GM18502 (cell line): ENCODE measurements around the gene CT45A10.
"Not testable (repeated sequence)": the region's sequence is repeated elsewhere in the genome, so short reads cannot be mapped to it uniquely, and the experiment has no call there.

Source experiments
- ATAC-seq: cut with Tn5 transposase; IDR thresholded peaks from one replicate; pipeline ENCODE4 v1.9.1; 2021; ENCODE audit warnings: mild to moderate bottlenecking; ENCODE audit not compliant: unreplicated experiment, poor library complexity

CT45A10 gene, protein sequence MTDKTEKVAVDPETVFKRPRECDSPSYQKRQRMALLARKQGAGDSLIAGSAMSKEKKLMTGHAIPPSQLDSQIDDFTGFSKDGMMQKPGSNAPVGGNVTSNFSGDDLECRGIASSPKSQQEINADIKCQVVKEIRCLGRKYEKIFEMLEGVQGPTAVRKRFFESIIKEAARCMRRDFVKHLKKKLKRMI

DNA sequence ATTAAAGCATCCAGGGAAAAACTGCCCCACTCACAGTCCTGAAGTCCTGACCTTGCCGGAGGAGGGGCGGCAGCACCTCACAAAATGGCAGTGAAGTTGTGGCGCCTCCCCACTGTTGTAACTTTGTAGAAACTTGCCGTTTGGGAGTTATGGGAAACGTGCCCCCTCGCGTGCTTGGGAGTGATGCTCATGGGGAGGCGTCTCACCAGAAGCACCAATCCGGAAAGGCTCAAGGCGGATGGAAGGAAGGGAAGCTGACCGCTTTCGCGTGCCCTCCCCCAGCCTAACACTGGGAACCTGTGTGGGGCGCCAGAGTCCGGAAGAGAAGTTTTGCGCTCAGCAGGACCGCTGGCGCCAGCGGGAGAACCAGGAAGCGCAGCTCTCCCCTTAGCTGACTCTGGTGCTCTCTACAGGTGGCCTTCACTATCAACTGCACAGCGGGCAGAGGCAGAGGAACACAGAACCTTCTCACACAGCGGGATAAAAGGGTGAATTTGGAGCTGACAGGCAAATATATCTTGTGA lies at the start of gene CT45A10, which contains the start of gene SAGE1:
CT45A10 (minus strand) TSS at position 151 of the 524 bp plus-strand sequence. CDS start 8,100 bp downstream, outside the sequence.
SAGE1 (plus strand) TSS at position 423 of the 524 bp plus-strand sequence. CDS start 2,527 bp downstream, outside the sequence.
- ATAC-seq, result no peak

DNA sequence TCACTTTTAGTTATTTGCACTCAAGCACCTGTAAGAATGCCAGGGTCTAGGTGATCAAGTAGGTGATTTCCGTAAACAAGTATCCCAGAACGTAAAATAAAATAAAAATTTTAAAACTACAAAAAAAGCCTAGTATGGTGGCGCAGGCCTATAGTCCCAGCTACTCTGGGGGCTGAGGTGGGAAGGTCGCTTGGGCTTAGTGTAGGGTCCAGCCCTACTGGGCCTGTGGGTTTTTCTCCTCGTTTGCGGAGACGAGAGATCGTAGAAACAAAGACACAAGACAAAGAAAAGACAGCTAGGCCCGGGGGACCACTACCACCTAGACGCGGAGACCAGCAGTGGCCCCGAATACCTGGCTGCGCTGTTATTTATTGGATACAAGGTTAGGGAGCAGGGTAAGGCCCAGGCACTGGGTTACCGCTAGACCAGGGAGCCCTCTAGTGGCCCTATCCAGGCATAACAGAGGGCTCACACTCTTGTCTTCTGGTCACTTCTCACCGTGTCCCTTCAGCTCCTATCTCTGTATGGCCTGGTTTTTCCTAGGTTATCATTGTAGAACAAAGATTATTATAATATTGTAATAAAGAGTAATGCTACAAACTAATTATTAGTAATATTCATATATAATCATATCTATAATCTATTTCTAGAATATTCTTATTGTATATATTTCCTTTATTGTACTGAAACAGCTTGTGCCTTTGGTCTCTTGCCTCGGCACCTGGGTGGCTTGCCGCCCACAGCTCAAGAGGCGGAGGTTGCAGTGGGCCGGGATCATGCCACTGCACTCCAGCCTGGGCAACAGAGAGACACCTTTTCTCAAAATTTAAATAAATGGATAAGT lies 38.6 kb upstream of the CT45A10 start:
- ATAC-seq, result no peak

DNA sequence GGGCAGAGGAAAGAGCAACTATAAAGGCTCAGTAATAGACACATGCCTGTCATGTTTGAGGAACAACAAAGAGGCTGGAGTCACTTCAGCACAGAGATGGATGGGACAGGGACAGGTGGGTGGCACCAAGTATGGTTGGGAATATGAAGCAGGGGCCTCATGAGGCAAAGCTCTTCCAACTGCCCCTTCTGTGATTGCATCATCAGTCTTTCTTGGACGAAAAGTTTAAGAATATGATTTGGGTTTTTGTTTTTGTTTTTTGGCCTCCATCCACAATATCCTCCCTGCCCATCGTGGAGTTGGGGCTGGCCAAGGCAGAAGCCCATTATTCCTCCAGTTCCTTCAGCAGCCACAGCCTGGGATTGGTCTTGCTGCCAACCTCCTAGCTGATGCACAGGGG lies 34.7 kb upstream of the CT45A10 start:
- no peak for ATAC-seq

DNA sequence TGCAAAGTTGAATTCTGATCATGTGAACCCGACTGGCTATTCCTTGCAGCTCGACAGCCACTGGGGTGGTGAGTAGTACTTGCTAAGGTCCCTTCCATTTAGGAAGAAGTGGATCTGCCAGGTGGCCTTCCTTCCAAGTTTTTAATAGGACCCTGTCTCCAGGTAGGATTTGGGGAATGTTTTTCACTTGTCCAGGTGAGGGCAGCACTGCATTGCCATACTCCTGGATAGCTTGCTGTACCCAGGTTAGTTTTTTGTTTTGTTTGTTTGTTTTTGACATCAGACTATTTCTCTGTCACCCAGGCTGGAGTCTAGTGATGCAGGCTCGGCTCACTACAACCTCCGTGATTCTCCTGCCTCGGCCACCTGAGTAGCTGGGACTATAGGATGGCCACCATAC lies 30.1 kb upstream of the CT45A10 start:
- ATAC-seq, result no peak

DNA sequence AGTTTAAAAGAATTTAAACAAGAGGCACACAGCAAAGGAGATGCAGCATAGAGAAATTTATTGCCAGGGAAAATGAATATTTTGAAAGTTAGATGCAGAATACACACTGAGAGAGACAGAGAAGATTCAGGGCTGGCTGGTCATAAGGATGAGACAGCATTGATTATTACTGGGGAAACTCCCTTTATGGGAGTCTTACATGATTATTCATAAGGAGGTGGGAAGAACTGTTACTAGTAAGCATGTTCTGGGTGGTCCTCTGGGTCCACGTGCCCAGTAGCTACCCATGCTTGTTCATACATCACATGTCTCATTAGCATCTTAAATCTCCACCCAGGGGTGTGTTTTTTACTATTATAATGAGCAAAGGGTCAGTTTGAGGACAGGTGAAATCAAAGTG lies 27.3 kb upstream of the CT45A10 start:
- not testable (repeated sequence) for ATAC-seq

DNA sequence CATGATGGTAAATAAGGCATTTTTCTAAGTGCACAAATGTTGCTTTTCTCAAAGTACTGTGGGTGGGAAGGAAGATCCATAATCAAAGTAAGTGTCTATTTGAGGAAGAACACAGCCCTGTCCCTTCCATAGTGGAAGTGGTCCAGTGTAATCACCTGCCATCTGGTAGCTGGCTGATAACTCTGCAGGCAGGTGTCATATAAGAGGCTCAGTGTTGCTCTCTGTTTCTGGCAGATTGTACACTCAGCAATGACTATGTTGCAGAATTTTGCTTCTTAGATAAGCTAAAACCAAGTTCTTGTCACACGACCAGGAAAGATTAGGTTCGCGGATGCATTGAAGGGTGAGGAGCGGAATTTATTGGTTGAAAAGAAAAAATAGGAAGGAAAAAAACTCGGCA lies 21.2 kb upstream of the CT45A10 start:
- no peak for ATAC-seq

DNA sequence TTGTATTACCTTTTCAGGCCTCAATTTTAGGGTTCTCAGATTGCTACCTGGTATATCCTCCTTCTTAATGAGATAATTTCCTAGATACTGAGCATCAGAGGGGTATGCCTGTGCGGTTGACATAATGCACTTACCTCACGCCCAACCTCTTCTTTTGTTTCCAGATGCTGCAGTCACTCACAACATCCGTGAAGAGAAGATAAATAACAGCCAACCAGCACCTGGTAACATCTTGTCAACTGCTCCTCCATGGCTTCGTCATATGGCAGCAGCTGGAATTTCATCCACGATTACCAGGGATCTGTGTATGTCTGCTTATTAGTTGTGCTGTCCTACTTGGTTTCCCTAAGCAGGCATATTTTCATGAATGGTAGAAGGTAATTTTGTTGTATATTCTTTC lies 17.0 kb upstream of the CT45A10 start:
- ATAC-seq, result no peak

DNA sequence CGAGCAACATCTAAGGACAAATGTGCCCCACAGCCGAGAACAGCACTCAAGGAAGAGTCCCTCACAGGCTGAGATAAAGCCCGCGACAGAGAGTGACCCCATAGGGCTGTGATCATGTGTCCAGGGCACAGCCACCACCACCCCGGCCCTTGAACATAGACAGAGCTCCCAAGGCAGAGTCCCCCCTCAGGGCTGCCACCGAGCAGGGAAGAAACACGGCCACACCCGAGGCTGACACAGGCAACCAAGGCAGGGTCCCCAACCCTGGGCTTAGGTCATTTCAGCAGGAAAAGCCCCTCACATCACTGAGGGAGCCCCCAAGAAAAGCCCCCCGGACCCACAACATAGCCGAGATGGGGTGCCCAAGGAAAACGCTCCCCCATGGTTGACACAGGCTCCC lies 463 bp downstream of the CT45A10 start:
- ATAC-seq, result no peak

DNA sequence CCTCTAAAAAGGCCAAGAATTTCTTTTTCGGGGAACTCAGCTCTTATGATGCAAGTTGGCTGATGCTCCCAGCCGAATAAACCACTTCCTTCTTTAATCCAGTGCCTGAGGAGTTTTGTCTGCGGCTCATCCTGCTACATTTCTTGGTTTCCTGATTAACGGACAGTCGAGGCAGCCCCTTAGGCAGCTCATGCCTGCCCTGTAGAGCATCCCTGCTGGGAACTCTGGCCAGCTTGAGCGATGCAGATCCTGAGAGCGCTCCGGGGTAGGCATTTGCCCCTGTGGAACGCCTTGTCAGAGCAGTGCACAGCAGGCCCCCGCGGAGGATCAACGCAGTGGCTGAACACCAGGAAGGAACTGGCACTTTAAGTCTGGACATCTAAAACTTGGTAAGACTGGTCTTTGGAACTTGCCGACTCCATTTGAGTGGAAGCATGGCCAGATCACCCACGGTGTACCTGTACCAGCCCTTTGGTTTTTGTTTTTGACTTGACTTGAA lies 3.1 kb downstream of the CT45A10 start:
- ATAC-seq, result no peak

DNA sequence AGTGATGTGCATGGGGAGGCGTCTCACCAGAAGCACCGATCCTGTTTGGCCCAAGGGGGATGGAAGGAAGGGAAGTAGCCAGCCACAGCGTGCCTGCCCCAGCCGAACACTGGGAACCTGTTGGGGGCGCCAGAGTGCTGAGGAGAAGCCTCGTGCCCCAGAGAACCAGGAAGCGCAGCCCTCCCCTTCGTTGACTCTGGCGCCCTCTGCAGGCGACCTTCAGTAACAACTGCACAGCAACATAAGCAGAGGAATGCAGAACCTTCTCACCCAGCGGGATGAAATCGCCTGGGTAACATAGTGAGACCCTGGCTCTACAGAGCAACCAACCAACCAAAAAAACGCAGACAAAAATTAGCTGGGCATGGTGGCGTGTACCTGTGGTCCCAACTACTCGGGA lies 4.3 kb downstream of the CT45A10 start:
- not testable (repeated sequence) for ATAC-seq

DNA sequence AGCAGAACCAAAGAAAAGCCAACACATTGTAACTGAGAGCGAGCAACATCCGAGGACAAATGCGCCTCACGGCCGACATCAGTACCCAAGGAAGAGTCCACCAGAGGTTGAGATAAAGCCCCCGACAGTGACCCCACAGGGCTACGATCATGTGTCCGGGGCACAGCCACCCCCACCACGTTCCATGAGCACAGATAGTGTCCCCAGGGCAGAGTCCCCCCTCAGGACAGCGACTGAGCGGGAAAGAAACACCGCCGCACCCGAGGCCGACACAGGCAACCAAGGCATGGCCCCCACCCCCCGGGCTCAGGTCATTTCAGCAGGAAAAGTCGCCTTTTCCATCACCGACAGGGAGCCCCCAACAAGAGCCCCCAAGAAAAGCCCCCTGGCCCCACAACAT lies 5.0 kb downstream of the CT45A10 start:
- ATAC-seq, result not testable (repeated sequence)

DNA sequence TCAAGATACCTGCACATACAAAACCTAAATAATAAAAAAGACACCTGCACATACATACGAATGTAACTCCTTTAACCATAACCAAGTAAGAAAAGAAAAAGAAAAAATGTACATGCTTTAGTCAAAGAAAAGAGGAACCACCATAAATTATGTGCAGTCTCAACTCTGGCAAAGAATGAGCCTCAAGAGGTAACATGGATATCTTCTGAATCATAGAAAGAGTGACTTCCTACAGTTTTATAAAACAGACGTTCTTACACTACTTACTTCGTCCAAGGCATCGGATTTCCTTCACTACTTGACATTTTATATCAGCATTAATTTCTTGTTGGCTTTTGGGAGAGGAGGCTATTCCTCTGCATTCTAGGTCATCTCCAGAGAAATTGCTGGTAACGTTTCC lies 10.5 kb downstream of the CT45A10 start:
- ATAC-seq, result not testable (repeated sequence)

DNA sequence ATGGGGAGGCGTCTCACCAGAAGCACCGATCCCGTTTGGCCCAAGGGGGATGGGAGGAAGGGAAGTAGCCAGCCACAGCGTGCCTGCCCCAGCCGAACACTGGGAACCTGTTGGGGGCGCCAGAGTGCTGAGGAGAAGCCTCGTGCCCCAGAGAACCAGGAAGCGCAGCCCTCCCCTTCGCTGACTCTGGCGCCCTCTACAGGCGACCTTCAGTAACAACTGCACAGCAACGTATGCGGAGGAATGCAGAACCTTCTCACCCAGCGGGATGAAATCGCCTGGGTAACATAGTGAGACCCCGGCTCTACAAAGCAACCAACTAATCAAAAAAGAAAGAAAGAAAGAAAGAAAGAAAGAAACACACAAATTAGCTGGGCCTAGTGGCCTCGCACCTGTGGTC lies 21.5 kb downstream of the CT45A10 start, which contains the start of gene CT45A9:
CT45A9 (minus strand) TSS at position 101 of the 400 bp plus-strand sequence. CDS start 3,751 bp downstream, outside the sequence.
- ATAC-seq, result not testable (repeated sequence)

DNA sequence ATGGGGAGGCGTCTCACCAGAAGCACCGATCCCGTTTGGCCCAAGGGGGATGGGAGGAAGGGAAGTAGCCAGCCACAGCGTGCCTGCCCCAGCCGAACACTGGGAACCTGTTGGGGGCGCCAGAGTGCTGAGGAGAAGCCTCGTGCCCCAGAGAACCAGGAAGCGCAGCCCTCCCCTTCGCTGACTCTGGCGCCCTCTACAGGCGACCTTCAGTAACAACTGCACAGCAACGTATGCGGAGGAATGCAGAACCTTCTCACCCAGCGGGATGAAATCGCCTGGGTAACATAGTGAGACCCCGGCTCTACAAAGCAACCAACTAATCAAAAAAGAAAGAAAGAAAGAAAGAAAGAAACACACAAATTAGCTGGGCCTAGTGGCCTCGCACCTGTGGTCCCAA lies 38.8 kb downstream of the CT45A10 start, which contains the start of gene CT45A8:
CT45A8 (minus strand) TSS at position 101 of the 400 bp plus-strand sequence. CDS start 3,755 bp downstream, outside the sequence.
- ATAC-seq, result not testable (repeated sequence)

DNA sequence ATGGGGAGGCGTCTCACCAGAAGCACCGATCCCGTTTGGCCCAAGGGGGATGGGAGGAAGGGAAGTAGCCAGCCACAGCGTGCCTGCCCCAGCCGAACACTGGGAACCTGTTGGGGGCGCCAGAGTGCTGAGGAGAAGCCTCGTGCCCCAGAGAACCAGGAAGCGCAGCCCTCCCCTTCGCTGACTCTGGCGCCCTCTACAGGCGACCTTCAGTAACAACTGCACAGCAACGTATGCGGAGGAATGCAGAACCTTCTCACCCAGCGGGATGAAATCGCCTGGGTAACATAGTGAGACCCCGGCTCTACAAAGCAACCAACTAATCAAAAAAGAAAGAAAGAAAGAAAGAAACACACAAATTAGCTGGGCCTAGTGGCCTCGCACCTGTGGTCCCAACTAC lies 56.1 kb downstream of the CT45A10 start, which contains the start of gene CT45A7:
CT45A7 (minus strand) TSS at position 101 of the 400 bp plus-strand sequence. CDS start 3,747 bp downstream, outside the sequence.
- not testable (repeated sequence) for ATAC-seq
